SK-N-SH (cell line): Measurements from ENCODE around the gene DHODH.

Experiments used
- GATA2 ChIP-seq: sonication (generic); formaldehyde crosslinking; IDR thresholded peaks from 2 replicates; pipeline ENCODE4 v1.5.0; 2020; ENCODE audit warnings: mild to moderate bottlenecking, missing genetic modification reagents
- NFIC ChIP-seq: IDR thresholded peaks from 2 replicates; pipeline ENCODE4 v1.4.0; 2012; ENCODE audit warnings: borderline replicate concordance
- POLR2AphosphoS5 ChIP-seq: IDR thresholded peaks from 2 replicates; pipeline ENCODE4 v1.6.1; 2012; ENCODE audit warnings: low read depth, low read length
- REST ChIP-seq: IDR thresholded peaks from 2 replicates; pipeline ENCODE4 v1.6.1; 2012; ENCODE audit warnings: mild to moderate bottlenecking, low read depth, low read length, moderate library complexity
- SIN3A ChIP-seq: IDR thresholded peaks from 2 replicates; pipeline ENCODE4 v1.6.1; 2012; ENCODE audit warnings: low read depth, mild to moderate bottlenecking, low read length, moderate library complexity, borderline replicate concordance

GRCh38 chr16:71972356-71972755 lies 36.2 kb upstream of the DHODH start:
- TF ChIP-seq POLR2AphosphoS5 (no peak), SIN3A (no peak), NFIC (no peak), REST (no peak), GATA2 (no peak)
